Coronary artery (tissue), 2 donors: ENCODE data around the gene NKX3-2.

Experiments
- DNase-seq: peaks from one replicate; pipeline ENCODE4 v3.0.0-alpha.2; 2017; ENCODE audit warnings: low spot score
- H3K27ac ChIP-seq, 2 donors: fragments of 200-600 bp; sonication (generic); one replicate each; pipeline ENCODE4 v1.5.1; 2016 to 2019
- H3K4me3 ChIP-seq: fragments of 200-600 bp; sonication (generic); 2 replicates; pipeline ENCODE4 v1.5.1; 2016; ENCODE audit warnings: mild to moderate bottlenecking, moderate library complexity
- TF ChIP-seq, protein P1 (sequence below): fragments of 200-600 bp; sonication (generic); IDR thresholded peaks from one replicate; pipeline ENCODE4 v1.5.1; 2019; ENCODE audit warnings: antibody characterized with exemption

NKX3-2 gene

DNA sequence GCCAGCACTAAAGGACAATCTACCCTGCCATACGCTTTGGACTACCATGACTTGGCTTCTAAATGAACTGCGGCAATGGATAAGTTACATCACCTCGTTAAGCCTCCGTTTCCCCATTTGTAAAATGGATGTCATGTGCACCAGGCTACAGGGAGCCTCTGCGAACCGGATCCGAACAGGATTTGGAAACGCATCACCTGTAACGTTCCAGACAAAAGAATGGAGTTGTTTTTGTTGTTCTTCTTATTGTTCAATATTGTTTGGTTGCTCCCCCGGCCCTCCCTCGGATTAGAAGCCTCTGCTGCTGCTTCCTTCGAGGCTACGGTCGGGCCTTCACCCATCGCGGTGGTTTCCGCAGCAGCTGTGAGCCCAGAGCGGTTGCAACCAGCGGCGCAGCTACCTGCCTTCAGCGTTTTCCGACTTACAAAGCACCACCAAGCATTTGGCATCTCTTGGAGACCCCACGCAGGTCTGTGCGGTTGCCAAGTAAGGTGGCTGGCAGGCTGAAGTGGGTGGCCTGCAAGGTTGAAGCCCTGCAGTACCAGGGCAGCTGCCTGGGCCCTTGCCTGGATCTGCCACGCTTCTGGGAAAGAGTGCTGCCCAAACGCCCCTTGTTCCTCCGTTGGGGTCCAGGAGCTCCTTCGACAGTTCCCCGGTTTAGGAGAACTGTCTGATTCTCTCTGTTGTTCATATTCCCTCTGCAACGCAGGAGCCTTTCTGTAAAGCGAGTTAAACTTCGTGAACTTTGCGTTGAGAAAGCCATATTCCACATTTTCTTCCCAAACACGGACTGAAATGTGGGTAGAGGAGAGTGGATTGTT lies 7.1 kb downstream of the NKX3-2 start:
- TF ChIP-seq, protein P1, sequence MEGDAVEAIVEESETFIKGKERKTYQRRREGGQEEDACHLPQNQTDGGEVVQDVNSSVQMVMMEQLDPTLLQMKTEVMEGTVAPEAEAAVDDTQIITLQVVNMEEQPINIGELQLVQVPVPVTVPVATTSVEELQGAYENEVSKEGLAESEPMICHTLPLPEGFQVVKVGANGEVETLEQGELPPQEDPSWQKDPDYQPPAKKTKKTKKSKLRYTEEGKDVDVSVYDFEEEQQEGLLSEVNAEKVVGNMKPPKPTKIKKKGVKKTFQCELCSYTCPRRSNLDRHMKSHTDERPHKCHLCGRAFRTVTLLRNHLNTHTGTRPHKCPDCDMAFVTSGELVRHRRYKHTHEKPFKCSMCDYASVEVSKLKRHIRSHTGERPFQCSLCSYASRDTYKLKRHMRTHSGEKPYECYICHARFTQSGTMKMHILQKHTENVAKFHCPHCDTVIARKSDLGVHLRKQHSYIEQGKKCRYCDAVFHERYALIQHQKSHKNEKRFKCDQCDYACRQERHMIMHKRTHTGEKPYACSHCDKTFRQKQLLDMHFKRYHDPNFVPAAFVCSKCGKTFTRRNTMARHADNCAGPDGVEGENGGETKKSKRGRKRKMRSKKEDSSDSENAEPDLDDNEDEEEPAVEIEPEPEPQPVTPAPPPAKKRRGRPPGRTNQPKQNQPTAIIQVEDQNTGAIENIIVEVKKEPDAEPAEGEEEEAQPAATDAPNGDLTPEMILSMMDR, result no peak
- Histone ChIP-seq H3K27ac (no peak overlapping the region), H3K4me3 (no peak overlapping the region)
- no peak for DNase-seq

DNA sequence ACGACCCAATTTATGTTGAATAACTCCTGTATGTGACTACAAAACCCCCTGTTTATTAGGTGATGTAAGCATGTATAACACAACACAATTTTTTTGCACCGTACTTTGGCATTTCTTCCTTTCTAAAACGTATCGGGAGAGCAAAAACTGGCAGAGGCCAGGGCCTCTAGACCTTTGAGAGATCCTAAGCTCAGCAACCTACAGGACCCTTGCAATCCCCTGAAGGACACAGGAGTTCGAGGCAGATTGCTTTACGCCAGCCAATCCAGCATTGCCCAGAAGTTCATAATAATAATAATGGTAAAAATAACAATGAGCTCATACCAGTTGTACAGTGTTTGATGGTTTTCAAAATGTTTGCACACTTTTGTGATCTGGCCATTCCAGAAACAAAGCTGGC lies 7.7 kb downstream of the NKX3-2 start:
- Histone ChIP-seq H3K4me3 (no peak overlapping the region), H3K27ac (no peak overlapping the region)
- no peak for DNase-seq
- TF ChIP-seq, protein P1, result no peak

DNA sequence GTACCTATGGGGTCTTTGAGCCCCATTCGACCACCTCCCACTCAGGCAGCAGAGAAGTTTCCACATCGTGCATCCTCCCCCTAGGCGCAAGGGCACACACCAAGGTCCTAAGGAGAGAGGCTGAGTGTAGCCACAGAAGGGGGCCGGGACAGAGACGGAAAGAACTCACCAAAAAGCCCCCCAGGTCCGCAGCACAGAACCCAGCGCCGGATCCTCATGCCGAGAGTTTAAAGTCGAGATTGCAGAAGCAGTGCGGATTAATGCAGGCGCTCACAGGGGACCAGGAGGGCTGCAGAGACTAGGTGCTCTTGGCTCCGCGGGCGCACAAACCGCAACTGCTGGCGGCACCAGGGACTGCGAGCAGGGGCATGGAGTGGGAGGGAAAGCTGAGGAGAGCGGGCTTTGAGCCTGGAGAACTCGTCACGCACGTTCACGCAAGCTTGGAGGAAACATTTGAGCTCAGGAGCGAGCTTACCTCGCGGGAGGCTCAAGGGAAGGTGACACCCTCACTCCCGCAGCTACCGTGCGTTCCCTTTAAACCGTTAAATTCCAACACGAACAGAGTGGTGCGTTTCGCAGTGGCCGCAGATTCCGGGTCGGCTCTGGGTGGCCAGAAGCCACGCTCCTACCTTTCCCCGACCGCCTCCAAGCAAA lies 8.5 kb downstream of the NKX3-2 start:
- Histone ChIP-seq H3K27ac (no peak overlapping the region), H3K4me3 (no peak overlapping the region)
- TF ChIP-seq, protein P1, result no peak
- DNase-seq, result no peak

DNA sequence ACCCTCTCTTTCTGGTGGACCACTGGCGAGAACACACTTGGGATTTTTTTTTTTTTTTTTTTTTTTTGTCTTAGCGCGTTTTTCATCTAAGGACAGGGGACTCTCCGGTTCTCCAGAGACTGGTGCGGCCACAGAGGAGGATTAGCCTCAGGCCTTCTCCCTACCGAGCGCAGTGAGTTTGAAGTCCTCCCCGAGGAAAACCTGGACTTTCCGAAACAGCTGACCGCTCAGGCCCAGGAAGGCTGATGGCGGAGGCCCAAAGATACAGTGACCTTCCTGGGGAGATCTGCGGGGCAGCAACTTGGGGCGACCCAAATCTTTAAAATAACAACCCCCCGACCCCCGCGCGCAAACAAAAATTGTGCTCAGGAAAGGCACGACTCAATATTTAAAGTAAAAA lies 9.2 kb downstream of the NKX3-2 start:
- Histone ChIP-seq H3K4me3 (no peak overlapping the region), H3K27ac (no peak overlapping the region)
- DNase-seq, result no peak
- TF ChIP-seq, protein P1, result no peak

DNA sequence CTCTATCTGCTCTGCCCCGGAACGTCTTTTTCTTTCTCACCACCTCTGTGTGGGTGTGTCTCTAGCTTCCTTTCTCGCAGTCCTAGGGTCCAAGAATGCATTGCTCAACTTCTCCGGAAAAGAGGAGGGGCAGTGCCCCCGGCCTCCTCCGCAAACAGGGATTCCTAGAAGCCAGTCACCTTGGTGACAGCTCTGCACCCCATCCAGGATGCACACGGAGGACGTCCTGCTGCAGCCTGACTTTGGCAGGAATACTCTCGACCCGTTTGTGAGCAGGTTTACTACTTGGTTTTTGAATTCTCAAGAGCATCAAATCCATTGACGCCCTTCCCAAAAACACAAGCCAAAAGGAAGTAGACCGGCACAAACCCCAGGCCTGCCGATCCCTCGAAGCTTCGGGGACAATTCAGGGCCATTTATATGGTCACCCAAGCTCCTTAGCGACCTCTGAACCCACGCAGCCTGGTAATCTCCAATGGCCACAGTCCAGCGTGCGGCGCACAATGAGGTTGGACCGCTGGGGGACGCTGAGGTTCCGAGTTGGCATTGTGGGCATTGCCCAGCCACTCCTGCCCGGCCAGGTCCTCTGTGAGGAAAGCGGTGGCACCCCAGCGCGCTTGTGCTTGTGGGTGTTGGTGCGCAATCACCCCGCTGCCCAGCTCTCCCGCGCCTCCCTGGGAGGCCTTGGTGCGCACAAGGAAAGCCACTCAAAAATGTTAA lies 9.8 kb downstream of the NKX3-2 start:
- TF ChIP-seq, protein P1, result no peak
- Histone ChIP-seq H3K4me3 (no peak overlapping the region), H3K27ac (no peak overlapping the region)
- no peak for DNase-seq

DNA sequence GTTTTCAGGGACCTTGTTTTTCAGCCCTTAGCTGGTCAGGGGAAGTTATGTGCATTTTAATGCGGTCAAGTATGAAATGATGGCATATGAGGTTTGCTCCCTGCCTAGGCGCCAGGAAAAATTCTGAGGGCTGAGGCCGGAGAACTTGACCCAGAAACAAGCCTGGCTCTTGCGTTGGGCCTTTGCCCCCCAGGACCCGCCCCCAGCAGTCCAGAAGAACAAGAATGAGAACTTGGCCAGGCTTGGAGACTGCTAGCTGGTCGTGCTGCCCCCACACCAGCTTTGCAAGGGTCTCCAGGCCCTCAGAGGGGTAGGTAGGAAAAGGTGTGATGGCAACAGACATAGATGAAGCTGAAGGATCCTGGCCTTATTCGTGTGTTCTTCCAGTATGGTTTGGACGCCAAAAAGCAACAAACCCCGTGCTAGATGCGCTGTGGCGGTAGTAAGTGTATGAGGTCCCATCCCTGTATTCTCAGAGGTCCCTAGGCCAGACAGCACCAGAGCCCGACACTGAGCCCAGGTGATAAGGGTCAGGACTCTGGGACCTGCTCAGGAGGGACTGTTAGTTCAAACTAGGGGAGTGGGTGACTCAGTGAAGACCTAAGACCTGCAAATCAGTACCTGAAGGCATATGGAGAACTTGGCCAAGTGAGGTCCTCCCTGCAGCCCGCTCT lies 10.5 kb downstream of the NKX3-2 start:
- no peak overlapping the region for H3K4me3 ChIP-seq
- TF ChIP-seq, protein P1, result no peak
- no peak overlapping the region for H3K27ac ChIP-seq
- no peak for DNase-seq
